Skin epidermis (tissue), 12 donors: Measurements from ENCODE around the gene SSR1.
"Not testable (repeated sequence)": the region's sequence is repeated elsewhere in the genome, so short reads cannot be mapped to it uniquely, and the experiment has no call there.

Experiments used
- H3K27ac ChIP-seq, 21 experiments: fragments of 200-600 bp; sonication (generic) in 11 of 21; one replicate each; pipeline ENCODE4 v1.5.0; 2020; ENCODE audit warnings: mild to moderate bottlenecking in 3 of 21, inconsistent platforms in 2 of 21, moderate library complexity in 2 of 21
- H3K4me3 ChIP-seq, 7 experiments: fragments of 200-600 bp; sonication (generic) in 2 of 7; one replicate each; pipeline ENCODE4 v1.5.0; 2020; ENCODE audit warnings: inconsistent platforms in 2 of 7, mild to moderate bottlenecking in 2 of 7, moderate library complexity in 1 of 7

Gene SSR1

DNA sequence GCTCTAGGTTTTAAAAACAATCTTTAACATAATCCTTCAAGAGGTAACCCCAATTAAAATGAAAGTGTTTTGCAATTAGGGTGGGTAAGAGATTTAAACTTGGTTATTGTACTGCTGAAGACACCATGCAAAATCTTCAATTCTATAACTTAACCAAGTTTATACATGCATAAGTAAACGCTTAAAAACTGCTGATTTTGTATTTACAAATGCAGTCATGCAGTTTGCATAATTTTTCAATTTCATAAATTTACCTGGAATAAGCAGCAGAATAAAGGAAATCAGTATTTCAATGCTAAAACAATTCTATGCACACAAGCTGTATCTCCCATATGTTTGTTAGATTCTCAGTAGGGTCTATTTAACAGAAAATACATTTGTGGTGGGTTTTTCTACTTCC, 22.9 kb downstream of the SSR1 start:
- Histone ChIP-seq H3K4me3 (no peak overlapping the region), H3K27ac (no peak overlapping the region)

DNA sequence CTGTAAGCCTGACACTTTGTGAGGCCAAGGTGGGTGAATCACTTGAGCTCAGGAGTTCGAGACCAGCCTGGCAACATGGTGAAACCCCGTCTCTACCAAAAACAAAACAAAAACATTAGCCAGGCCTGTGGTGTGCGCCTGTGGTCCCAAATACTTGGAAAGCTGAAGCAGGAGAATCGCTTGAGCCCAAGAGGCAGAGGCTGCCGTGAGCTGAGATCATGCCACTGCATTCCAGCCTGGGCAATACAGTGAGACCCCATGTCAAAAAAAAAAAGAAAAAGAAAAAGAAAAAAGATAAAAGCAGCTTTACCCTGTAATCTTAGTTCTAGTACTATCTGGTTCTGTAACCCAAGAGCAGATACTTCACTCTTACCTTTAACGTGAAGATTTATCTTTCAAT, 27.6 kb downstream of the SSR1 start:
- H3K27ac ChIP-seq: no peak overlapping the region
- H3K4me3 ChIP-seq: no peak overlapping the region

DNA sequence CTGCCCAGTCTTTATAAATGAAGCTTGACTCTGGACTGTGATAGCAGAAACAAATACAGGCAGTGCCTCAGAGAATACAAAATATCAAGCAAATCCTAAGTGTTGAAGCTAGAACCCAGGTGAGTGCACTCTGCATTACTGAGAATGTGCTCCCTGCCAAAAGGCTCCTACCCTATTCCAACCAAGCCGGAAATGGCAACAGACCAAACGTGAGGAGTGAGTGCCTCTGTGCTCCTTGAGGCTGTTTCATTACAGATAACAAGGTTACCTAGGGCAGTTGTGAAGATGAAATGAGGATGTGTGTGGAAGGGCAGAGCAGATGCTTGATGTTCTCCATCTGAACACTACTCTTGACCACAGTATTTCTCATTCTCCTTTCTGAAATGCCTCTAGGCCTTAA, 29.3 kb downstream of the SSR1 start:
- Histone ChIP-seq H3K27ac (no peak overlapping the region), H3K4me3 (no peak overlapping the region)

DNA sequence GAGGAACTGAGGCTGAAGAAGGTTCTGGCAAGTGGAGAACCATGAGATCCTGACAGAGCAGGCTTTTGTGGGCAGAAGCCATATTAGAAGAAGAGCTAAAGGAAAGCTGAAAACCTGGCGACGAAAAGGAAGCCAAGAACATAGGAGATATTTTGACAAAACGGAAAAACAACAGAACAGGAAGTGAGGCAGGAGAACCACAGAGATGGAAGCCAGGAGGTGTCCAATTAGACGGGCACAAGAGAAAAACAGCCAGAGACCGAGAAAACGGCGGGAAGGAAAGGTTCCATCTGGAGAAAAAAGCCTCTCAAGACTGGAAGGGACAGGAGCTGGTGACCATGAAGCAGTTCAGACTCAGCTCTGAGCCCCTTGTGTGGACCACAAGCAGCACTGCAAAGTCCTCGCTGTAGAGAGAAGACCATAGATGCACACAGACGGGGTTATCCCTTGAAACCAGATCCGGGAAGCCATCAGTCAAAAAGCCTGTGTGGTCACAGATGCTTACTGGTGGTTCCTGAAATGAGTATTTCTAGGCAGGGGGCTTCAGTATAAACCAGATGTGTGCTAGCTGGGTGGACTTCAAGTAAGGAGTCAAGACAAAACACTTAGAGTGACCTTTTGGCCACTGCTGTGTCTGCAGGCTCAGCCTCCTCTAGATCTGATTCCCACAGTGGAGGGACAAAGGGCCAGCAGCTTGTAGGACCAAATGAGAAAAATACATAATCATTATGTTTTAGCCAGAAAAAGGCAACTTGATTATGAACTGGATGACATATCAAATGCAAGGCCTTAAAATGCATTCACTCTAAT, 30.7 kb downstream of the SSR1 start:
- Histone ChIP-seq H3K4me3 (no peak overlapping the region), H3K27ac (peak overlapping the region in 1 of 21 experiments; percentile 29)

DNA sequence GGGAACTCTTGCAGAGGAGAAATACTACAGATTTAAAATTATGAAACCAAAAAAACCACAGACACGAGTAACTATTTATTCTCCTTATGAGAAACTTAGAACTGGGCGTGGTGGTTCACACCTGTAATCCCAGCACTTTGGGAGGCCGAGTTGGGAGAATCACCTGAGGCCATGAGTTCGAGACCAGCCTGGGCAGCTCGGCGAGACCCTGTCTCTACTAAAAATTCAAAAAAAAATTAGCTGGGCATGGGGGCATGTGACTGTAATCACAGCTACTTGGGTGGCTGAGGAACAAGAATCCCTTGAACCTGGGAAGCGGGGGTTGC, 36.8 kb downstream of the SSR1 start:
- Histone ChIP-seq H3K4me3 (no peak overlapping the region), H3K27ac (peak overlapping the region in 1 of 21 experiments; percentile 33)

DNA sequence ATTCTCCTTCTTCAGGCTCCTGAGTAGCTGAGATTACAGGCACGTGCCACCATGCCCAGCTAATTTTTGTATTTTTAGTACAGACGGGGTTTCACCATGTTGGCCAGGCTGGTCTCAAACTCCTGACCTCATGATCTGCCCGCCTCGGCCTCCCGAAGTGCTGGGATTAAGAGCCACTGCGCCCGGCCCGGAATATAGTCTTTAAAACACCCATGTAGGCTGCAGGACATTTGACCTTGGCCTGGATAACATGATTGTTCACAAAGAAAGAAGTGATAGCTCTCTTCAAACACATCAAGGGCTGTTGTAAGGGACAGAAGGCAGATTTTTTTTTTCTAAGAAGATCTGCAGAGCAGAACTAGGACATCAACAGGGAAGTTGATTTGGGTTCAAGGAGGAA, 38.5 kb downstream of the SSR1 start:
- not testable (repeated sequence) for H3K27ac ChIP-seq, H3K4me3 ChIP-seq

DNA sequence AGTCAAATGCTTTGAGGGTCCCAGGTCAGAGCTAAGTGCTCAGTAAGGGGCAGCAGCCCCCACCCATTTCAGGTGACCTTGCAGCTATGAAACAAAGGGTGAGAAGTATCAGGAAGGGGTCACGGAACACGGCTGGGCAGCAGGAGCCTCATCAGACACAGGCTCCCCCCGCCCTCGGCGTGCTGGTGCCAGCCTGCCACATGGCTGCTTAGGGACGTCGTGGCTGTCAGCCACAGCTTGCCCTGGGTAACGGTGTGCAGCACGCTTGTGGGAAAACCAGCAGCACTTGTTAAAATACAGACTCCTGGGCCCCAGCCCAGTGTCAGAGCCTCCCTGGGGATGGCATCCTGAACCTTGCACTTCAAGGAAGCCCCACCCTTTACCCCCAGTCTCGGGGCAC, 39.3 kb downstream of the SSR1 start:
- no peak overlapping the region for H3K4me3 ChIP-seq
- H3K27ac ChIP-seq: no peak overlapping the region

DNA sequence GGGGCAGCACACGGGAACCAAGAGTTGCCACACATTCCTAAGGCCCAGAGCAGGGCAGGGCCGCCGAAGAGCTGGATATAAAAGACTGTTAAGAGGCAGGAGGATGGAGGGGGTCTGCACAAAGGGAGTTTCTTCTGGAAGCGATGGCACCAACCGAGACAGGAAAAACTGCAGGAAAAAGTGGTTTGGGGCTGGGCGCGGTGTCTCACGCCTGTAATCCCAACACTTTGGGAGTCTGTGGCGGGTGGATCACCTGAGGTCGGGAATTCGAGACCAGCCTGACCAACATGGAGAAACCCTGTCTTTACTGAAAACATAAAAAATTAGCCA, 41.8 kb downstream of the SSR1 start:
- no peak overlapping the region for H3K27ac ChIP-seq
- H3K4me3 ChIP-seq: no peak overlapping the region

DNA sequence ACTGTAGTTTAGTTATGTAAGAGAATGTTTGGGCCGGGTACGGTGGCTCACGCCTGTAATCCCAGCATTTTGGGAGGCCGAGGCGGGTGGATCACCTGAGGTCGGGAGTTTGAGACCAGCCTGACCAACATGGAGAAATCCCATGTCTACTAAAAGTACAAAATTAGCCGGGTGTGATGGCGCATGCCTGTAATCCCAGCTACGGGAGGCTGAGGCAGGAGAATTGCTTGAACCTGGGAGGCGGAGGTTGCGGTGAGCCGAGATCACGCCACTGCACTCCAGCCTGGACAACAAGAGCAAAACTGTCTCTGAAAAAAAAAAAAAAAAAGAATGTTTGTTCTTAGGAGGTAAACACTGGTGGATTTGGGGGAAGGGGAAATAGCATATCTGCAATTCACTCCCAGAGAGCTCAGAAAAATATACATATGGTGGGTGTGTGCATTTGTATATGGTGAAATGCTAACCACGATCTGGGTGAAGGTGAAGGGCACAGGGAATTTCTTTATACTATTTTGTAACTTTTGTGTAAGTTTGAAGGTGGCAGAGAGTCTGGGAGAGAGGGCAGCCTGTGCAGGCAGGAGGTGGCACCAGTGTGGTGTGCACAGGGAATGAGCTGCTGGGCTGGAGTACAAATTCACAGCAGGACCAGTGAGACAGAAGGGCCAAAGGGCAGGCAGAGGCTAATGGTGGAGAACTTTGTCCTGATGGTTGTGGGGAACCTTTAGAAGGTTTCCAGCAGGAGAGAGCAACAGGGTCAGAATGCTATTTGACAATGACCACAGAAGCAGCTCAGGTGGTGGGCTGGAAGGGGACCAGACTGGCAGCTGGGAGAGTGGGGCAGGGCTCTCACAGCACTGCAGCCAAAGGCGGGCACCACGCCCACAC, 42.4 kb downstream of the SSR1 start:
- Histone ChIP-seq H3K4me3 (no peak overlapping the region), H3K27ac (no peak overlapping the region)

DNA sequence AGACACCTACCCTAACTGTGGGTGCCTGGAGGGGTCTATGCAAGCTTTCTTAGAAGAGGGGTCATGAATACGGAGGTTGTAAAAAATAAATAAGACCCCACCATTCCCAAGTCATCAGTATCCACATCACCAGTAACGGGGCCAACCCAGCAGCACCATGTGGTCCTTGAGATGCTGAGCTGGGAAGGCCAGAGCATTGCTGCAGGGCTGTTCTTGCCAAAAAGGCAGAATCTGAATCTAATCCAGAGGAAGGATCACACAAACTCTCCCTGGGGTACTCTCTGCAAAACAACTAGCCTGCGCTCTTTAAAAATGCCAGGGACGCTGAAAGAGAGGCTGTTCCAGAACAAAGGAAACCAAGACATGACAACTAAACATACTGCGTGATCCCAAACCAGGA, 43.2 kb downstream of the SSR1 start:
- Histone ChIP-seq H3K4me3 (no peak overlapping the region), H3K27ac (no peak overlapping the region)

DNA sequence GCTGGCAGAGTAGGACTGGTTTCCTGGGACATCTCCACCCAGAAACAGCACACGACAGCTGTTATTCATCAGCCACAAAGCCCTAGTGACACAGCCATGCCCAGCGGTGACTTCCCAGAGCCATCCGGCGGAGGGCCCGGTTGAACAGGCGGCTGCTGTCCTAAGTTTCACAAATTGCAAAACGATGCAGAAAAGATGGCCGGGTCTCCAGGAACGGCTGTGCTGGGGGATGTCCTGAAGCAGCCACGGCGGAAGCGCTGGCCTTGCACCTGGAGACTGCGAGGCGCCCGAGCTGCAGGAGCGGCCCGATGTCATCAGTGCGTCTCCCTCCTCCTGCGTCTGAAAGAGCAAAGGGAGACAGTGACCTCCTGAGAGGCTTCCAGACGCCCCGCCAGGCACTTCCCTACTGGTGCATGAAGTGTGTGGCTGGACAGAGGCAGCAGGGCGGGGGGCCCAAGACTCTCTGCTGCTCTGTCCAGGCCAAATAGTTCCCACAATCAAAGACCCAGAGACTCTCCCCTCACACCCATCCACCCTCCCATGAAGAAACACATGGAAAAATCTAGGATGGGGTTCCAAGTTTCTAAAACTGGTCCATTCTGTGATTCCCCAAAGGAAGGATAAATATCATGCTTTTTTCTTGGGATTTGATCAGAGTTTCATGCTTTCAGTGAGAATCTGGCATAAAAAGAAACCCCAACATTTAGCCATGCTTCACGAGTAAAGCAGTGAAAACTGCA, 44.0 kb downstream of the SSR1 start:
- Histone ChIP-seq H3K27ac (peak overlapping the region in 2 of 21 experiments; percentile 10 to 20), H3K4me3 (no peak overlapping the region)

DNA sequence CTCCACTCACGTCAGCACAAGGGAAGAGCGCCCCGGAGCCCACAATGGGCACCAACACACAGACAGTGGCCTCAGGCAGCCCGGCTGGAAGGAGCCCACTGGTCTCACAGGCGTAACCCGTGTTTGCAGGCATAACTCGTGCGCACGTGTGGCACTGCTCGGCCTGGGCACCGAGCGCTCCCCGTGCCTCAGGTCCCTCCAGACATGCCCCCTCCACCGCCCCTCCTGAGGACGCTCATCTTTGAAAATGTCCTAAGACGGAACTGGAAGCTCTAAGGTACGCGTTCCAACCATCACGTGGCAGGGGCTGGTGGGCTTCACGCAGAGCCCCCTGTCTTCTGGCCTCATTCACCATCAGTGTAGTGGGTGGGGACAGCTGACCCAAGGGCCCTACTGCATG, 44.6 kb downstream of the SSR1 start:
- Histone ChIP-seq H3K27ac (peak overlapping the region in 18 of 21 experiments; percentile 10 to 77 (median 46)), H3K4me3 (no peak overlapping the region)

DNA sequence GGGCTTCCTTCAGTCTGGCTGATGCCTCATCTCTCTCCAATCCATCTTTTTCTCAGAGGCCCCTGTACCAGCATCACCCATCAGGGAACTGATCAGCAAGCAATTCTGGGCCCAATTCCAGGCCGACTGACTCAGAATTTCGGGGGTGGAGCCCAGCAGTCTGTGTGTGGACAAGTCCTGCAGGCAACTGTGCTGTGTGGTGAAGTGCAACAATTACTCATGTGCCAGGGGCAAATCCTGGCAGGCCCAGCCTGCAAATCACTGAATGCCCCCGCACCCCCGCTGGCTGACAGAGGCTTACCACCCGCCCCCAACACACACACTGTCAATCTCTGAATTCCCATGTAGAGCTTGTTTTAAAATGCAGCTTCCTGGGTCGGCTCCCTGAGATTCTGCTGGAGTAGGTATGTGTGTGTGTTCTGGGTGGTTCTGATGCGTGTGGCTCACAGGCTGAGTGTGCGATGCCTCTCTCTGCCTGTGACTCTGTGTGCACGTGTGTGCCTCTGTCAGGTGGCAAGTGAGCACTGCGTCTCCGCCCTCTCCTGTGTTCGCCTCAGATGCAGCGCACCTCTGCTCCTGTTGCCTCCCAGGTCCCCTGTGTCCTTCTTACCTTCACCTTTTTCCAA, 45.4 kb downstream of the SSR1 start:
- Histone ChIP-seq H3K27ac (peak overlapping the region in 18 of 21 experiments; percentile 10 to 77 (median 46)), H3K4me3 (no peak overlapping the region)

DNA sequence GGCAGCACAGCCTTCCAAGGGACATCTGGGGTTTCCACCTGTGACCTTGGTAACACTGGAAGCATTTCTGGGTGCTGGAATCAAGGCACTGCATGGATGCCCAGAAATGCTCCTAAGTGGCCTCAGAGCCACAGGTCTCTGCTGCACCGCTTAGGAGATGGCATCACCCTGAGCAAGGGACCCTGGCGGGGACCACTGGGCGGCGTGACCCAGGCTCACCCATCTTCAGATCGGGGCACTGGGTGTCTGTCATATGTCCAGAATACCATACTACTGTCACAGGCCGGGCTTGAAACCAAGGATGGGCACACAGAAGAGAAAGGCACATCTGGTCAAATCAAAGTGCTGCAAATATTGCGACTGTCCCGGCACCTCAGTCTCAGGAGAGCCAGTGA, 45.9 kb downstream of the SSR1 start:
- no peak overlapping the region for H3K4me3 ChIP-seq
- peak overlapping the region in 2 of 21 experiments; percentile 24 to 27 for H3K27ac ChIP-seq

DNA sequence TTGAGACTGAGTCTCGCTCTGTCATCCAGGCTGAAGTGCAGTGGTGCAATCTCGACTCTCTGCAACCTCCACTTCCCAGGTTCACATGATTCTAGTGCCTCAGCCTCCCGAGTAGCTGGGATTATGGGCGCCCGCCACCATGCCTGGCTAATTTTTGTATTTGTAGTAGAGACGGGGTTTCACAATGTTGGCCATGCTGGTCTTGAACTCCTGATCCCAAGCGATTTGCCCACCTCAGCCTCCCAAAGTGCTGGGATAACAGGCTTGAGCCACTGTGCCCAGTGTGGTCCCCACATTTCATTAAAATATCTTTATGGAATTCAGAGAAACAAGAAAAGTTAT, 47.6 kb downstream of the SSR1 start:
- not testable (repeated sequence) for H3K27ac ChIP-seq, H3K4me3 ChIP-seq

DNA sequence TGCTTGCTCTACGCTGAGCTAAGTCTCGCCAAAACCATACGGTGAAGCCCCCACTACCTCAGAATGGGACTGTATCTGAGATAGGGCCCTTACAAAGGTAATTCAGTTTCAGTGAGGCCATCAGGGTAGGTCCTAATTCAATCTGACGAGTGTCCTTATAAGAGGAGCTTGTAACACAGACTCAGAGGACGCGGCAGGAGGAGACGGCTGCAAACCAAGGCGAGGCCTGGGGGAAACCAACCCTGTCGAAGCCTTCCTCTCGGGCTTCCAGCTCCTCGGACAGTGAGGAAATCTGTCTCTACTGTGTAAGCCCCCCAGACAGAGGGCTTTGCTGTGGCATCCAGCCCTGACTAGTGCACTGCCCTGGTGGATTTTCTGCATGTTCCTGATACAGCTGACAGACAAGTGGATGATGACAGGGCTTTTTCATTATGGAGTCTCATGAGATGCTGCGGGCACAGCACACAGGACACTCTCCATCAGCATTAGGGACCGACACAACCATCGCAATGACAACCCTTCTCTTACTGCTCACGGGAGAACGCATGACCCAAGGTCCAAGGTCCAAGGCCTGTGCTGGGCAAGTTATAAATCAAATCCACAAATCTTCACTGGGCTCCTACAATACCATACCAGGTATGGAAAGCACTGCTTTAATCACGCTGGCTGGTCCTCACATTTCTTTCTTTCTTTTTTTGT, 48.2 kb downstream of the SSR1 start:
- Histone ChIP-seq H3K4me3 (no peak overlapping the region), H3K27ac (no peak overlapping the region)

DNA sequence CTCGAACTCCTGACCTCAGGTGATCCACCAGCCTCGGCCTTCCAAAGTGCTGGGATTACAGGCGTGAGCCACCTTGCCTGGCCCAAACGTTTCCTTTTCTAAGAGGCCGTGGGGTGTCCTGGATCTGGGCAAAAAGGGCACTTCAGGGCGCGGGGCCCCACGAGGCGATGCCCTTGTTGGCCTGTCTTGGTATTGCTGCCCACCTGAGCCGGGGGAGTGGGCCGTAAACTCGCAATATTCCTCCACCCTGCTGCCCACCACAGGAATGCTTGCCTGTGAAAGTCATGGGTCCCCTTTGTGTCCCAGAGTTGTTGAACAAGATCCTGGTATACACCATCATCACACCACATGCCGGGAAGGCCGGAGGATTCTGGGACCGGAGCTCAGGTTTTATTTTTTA, 49.0 kb downstream of the SSR1 start:
- Histone ChIP-seq H3K4me3 (no peak overlapping the region), H3K27ac (no peak overlapping the region)

DNA sequence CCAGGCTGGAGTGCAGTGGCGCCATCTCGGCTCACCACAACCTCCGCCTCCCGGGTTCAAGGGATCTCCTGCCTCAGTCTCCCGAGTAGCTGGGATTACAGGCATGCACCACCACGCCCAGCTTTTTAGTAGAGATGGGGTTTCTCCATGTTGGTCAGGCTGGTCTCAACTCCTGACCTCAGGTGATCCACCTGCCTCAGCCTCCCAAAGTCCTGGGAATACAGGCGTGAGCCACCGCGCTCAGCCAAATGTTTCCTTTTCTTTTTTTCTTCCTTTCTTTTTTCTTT, 49.5 kb downstream of the SSR1 start:
- not testable (repeated sequence) for H3K4me3 ChIP-seq, H3K27ac ChIP-seq

DNA sequence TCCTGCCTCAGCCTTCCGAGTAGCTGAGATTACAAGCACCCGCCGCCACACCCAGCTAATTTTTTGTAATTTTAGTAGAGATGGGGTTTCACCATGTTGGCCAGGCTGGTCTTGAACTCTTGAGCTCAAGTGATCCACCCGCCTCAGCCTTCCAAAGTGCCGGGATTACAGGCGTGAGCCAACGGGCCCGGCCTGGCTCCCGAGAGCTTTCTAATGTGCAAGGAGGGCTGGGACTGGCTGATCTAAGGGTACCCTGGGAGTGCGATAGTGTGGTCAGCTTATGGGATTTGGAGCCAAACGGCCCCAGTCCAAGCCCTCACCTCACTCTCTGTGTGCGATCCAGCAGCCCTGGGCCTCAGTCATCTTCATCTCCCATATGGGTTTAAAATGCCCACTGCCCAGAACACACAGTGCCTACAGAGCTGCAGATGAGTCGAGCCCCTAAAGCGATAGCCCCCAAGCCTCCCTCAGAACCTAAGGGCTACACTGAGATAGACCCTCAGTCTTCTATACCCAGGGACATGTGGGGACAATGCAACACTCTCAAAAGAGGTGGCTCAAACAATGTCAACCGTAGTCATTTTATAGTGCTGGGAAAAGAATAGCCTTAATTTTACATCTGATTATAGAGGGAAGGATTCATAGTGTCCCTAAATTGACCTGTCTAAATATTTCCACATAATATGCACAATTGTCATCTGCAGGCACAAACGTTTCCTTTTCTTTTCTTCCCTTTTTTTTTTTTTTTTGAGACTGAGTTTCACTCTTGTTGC, 50.1 kb downstream of the SSR1 start:
- no peak overlapping the region for H3K4me3 ChIP-seq
- H3K27ac ChIP-seq: no peak overlapping the region
